Omental fat pad (tissue), 4 donors: ENCODE data around the gene NDUFS8. TPM values are rescaled to one million over a fixed set of nuclear protein-coding genes. Genes with fewer than 3 reads are reported as not detected.

ENCODE experiments used
- ATAC-seq: fragments of 150-250 bp; one replicate; pipeline ENCODE4 v1.9.1; 2016; ENCODE audit warnings: mild to moderate bottlenecking, moderate library complexity; ENCODE audit not compliant: low FRiP score
- DNase-seq: peaks from one replicate; pipeline ENCODE4 v3.0.0-alpha.2; 2019; ENCODE audit warnings: low spot score
- total RNA-seq, 4 donors: library from RNA; depleted of rRNA; stranded (reverse); fragments of >200 nt; gene quantifications; one replicate each; pipeline ENCODE4 v1.1.0, GENCODE V29; 2016
- TF ChIP-seq, protein P1 (sequence below), 3 donors: fragments of 450-650 bp; IDR thresholded peaks; one replicate each; pipeline ENCODE4 v1.5.1; 2016 to 2017; ENCODE audit warnings: antibody characterized with exemption in 3 of 3, mild to moderate bottlenecking in 3 of 3, moderate library complexity in 2 of 3

The NDUFS8 gene
- total RNA-seq, 4 donors from 2014 or later = 91.1 to 155 (median 128) TPM

DNA sequence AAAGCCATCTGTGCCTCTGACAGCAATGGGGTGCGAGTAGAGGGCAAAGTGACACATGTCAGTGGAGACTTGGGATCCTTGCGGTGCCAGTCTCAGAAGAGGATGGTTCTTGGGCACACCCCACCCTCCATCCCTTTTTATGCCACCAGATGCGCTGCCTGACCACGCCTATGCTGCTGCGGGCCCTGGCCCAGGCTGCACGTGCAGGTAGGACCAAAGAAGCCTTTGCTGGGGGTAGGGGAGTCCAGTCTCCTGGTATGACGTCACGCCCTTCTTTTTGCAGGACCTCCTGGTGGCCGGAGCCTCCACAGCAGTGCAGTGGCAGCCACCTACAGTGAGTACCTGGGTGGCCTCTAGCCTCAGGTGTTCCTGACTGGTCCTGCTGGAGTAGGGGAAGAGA, 1.5 kb downstream of the NDUFS8 start:
- TF ChIP-seq, protein P1, sequence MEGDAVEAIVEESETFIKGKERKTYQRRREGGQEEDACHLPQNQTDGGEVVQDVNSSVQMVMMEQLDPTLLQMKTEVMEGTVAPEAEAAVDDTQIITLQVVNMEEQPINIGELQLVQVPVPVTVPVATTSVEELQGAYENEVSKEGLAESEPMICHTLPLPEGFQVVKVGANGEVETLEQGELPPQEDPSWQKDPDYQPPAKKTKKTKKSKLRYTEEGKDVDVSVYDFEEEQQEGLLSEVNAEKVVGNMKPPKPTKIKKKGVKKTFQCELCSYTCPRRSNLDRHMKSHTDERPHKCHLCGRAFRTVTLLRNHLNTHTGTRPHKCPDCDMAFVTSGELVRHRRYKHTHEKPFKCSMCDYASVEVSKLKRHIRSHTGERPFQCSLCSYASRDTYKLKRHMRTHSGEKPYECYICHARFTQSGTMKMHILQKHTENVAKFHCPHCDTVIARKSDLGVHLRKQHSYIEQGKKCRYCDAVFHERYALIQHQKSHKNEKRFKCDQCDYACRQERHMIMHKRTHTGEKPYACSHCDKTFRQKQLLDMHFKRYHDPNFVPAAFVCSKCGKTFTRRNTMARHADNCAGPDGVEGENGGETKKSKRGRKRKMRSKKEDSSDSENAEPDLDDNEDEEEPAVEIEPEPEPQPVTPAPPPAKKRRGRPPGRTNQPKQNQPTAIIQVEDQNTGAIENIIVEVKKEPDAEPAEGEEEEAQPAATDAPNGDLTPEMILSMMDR (IDR thresholded peaks at IDR 0.05) = no peak
- DNase-seq = no peak
- ATAC-seq = no peak

DNA sequence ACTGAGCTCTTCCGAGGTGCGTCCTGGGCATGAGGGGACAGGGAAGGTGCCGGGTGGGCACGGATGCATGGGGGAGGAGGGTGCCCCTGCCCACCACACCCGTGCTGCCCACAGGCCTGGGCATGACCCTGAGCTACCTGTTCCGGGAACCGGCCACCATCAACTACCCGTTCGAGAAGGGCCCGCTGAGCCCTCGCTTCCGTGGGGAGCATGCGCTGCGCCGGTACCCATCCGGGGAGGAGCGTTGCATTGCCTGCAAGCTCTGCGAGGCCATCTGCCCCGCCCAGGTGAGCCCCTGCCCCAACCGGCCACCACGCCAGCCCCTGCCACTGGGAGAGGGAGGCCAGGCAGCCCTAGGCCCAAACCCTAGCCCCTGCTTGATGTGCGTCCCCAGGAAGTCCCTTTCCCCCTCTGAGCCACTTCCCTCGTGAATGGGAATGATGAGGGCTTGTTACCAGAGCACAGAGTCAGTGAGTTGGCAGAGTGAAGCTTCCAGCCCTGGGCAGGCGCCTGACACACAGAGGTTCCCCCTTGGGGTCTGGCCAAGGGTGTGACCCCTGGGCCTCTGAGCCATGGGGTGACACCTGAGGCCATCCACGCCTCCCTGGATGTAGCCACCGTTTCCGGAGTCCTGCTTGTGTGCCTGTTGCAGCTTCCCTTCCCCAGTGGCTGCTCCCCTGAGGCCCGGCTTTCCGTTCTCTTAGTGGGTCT, 2.7 kb downstream of the NDUFS8 start:
- ATAC-seq (no peak), DNase-seq (no peak)
- TF ChIP-seq, protein P1 (IDR thresholded peaks at IDR 0.05) = no peak

DNA sequence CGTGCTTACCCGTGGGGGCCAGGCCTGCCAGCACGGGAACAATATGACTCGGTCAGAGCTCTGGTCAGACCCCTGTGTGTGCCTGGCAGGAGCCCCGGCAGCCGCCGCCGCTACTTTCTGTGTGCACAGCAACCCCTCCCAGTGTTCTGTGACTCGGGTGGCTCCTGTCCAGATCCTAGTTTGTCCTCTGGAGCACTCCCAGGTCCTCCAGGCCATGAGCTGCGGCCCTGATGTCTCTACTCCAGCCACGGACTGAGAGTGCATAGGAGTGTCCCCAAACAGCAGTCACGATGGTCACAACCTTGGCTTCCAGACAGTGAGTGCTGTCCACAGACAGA, 3.2 kb downstream of the NDUFS8 start:
- TF ChIP-seq, protein P1 (IDR thresholded peaks at IDR 0.05) = no peak
- ATAC-seq = no peak
- DNase-seq = no peak

DNA sequence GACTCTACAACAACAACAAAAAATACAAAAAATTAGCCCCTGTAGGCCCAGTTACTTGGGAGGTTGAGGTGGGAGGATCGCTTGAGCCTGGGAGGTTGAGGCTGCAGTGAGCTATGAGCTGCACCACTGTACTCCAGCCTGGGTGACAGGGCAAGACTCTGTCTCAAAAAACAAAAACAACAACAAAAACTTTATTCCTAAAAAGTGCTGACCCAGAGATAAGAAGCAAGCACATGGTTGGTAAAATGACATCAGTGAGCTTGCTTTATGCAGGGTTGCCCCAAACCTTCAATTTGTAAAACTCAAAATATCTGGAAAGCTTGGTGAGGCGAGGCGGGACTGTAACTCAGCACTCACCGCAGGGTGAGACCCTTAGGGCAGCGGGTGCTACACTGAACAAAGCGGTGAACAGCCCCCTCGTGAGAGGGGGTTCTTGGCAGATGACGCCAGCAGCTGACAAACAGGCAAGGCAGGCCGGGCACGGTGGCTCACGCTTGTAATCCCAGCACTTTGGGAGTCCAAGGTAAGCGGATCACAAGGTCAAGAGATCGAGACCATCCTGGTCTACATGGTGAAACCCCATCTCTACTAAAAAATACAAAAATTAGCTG, 4.9 kb downstream of the NDUFS8 start:
- no peak for DNase-seq
- TF ChIP-seq, protein P1 (IDR thresholded peaks at IDR 0.05) = no peak
- no peak for ATAC-seq

DNA sequence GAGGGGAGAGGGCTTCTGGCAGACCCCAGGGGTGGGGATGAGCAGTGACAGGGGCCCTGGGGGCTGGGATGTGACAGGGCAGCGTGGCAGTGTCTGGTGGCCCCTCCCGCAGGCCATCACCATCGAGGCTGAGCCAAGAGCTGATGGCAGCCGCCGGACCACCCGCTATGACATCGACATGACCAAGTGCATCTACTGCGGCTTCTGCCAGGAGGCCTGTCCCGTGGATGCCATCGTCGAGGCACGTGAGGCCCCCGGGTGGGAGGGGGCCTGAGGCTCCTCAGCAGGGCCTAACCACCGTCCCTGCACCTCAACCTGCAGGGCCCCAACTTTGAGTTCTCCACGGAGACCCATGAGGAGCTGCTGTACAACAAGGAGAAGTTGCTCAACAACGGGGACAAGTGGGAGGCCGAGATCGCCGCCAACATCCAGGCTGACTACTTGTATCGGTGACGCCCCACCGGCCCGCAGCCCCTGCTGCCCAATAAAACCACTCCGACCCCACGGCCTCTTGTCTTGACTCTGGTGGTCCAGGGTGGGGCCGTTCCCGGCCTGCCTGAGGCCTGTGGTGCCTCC, 5.7 kb downstream of the NDUFS8 start:
- DNase-seq (no peak), ATAC-seq (no peak)
- TF ChIP-seq, protein P1 (IDR thresholded peaks at IDR 0.05) = no peak

DNA sequence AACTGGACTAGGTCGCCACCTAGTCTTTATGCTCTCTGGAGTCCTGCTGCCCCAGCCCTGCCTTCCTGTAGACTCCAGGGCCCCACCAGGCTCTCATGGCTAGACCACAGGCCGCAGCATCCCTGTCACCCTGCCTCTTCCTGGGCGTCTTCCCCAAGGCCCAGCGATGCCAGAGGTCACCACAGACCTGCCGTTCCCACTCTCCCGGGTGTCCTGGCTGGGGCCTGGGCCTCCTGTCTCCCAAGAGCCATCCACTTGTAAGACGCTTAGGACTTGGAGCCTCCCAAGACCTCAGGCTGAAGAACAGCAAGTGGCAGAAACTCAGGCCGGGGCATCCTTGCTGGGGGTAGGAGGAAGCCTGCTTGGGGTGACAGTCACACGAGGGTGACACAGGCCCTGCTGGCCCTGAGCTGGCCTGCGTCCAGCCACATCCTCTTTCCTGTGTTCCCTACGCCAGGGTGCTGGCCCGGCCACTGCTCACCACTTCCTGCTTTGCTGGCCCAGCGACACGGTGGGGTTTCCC, 6.3 kb downstream of the NDUFS8 start:
- no peak for ATAC-seq
- TF ChIP-seq, protein P1 (IDR thresholded peaks at IDR 0.05) = no peak
- DNase-seq = no peak
